HepG2 (cell line): ENCODE data around the gene SLC22A4. TPM values are rescaled to one million over a fixed set of nuclear protein-coding genes. Genes with fewer than 3 reads are reported as not detected.

Experiments
- ADNP ChIP-seq: sonication (generic); formaldehyde crosslinking; IDR thresholded peaks from 2 replicates; pipeline ENCODE4 v1.4.0; 2020; ENCODE audit warnings: missing genetic modification reagents
- EHMT2 ChIP-seq: fragments of 200-600 bp; sonication (generic); IDR thresholded peaks from 2 replicates; pipeline ENCODE4 v1.7.0; 2017; ENCODE audit warnings: antibody characterized with exemption, low read depth, low read length, borderline replicate concordance
- IKZF4 ChIP-seq: sonication (generic); formaldehyde crosslinking; IDR thresholded peaks from 2 replicates; pipeline ENCODE4 v1.5.1; 2020; ENCODE audit warnings: borderline replicate concordance, mild to moderate bottlenecking, low read depth, missing genetic modification reagents; ENCODE audit errors: not compliant biosample characterization
- MAFK ChIP-seq, 2 experiments: IDR thresholded peaks in 1 of 2; conservative IDR thresholded peaks in 1 of 2; 2 replicates each; pipeline ENCODE4 v1.6.1; 2011; ENCODE audit warnings: improper control_type of control experiment in 2 of 2, low read length in 2 of 2
- MTA1 ChIP-seq: sonication (generic); formaldehyde crosslinking; IDR thresholded peaks from 2 replicates; pipeline ENCODE4 v1.4.0; 2020; ENCODE audit warnings: missing genetic modification reagents, mild to moderate bottlenecking, borderline replicate concordance
- PCBP1 ChIP-seq: fragments of 200-400 bp; formaldehyde crosslinking; IDR thresholded peaks from 2 replicates; pipeline ENCODE4 v1.6.1; 2017; ENCODE audit warnings: mild to moderate bottlenecking, low read depth, low read length, borderline replicate concordance
- PREB ChIP-seq: sonication (generic); formaldehyde crosslinking; IDR thresholded peaks from 2 replicates; pipeline ENCODE4 v1.4.0; 2020; ENCODE audit warnings: missing genetic modification reagents
- PRMT3 ChIP-seq: sonication (generic); formaldehyde crosslinking; IDR thresholded peaks from 2 replicates; pipeline ENCODE4 v1.8.1; 2022; ENCODE audit warnings: low read depth, mild to moderate bottlenecking, moderate library complexity, missing genetic modification reagents, borderline replicate concordance
- RERE ChIP-seq: IDR thresholded peaks from 2 replicates; pipeline ENCODE4 v1.6.1; 2016; ENCODE audit warnings: low read depth, missing genetic modification reagents, missing compliant biosample characterization
- U2AF2 ChIP-seq: fragments of 200-400 bp; formaldehyde crosslinking; IDR thresholded peaks from 2 replicates; pipeline ENCODE4 v1.6.1; 2017; ENCODE audit warnings: low read depth, mild to moderate bottlenecking, low read length
- ZBTB40 ChIP-seq, 2 experiments: fragments of 450-650 bp in 1 of 2; sonication (generic) in 1 of 2; formaldehyde crosslinking in 1 of 2; IDR thresholded peaks; 2 replicates each; pipeline versions ENCODE4 v1.6.1 to v1.8.0; 2016 to 2022; ENCODE audit warnings: antibody characterized with exemption in 1 of 2, mild to moderate bottlenecking in 1 of 2, missing genetic modification reagents in 1 of 2
- polyA plus RNA-seq, 8 experiments: library from polyadenylated mRNA; depleted of rRNA in 3 of 8; stranded (reverse) in 7 of 8; unstranded in 1 of 8; fragments of >200 nt; fragmentation: Illumina TruSeq in 4 of 8; extraction: Trizol in 4 of 8; gene quantifications; 2 replicates each; pipeline versions ENCODE4 v1.2.1 to v1.2.3, GENCODE V29; 2011 to 2016; ENCODE audit warnings: low read depth in 4 of 8, missing spikeins in 1 of 8, mixed read lengths in 1 of 8; ENCODE audit not compliant: insufficient read depth in 1 of 8
- total RNA-seq, 5 experiments: library from RNA; depleted of rRNA; stranded (reverse); fragments of >200 nt; fragmentation: Illumina TruSeq; extraction: Trizol; gene quantifications; 2 replicates each; pipeline ENCODE4 v1.2.3, GENCODE V29; 2016; ENCODE audit warnings: low read depth in 1 of 5

Gene SLC22A4
- total and polyA plus RNA-seq, 2 of the 13 experiments (the other 11 are each of a cell fraction or from before 2014, with no cell fraction given) = 0.33 to 0.62 TPM

GRCh38 chr5:132293066-132293991, 865 bp upstream of the SLC22A4 start (continued):
- TF ChIP-seq ZBTB40 (IDR thresholded peaks at IDR 0.05) = no peak
- TF ChIP-seq ZBTB40 (CRISPR knock-in tag; IDR thresholded peaks at IDR 0.05) = no peak
- TF ChIP-seq EHMT2 = no peak
- 0 out of 2 replicates have a peak, but pooled peaks have one; percentile 34 for TF ChIP-seq MTA1 (CRISPR knock-in tag)
- TF ChIP-seq PCBP1 = no peak
- TF ChIP-seq U2AF2 = no peak
- TF ChIP-seq MAFK (conservative IDR thresholded peaks at IDR 0.05 in 1 of 2, IDR thresholded peaks at IDR 0.05 in 1 of 2; ENCODE audit: low read length in 2 of 2) = no peak
- TF ChIP-seq RERE (CRISPR knock-in tag) = peak; percentile 11; the same call in 1 of the 2 replicates
- no peak for TF ChIP-seq PREB (CRISPR knock-in tag)
- TF ChIP-seq PRMT3 (CRISPR knock-in tag) = no peak
- TF ChIP-seq IKZF4 = peak; percentile 67
- TF ChIP-seq ADNP = no peak
